Trophoblast cell (in vitro differentiated cells and primary cell): ENCODE measurements around the gene GTSF1L.

ENCODE experiments used
- DNase-seq, 2 donors: peaks; one replicate each; pipeline ENCODE4 v3.0.0-alpha.2; 2016
- H2AFZ ChIP-seq: 2 replicates; pipeline ENCODE4 v1.6.1; 2013; ENCODE audit warnings: low read length, moderate library complexity, mild to moderate bottlenecking; ENCODE audit not compliant: insufficient read depth, poor library complexity
- H2AK5ac ChIP-seq: 2 replicates; pipeline ENCODE4 v1.6.1; 2013; ENCODE audit warnings: mild to moderate bottlenecking, low read length
- H2BK120ac ChIP-seq: 2 replicates; pipeline ENCODE4 v1.6.1; 2013; ENCODE audit warnings: low read length, mild to moderate bottlenecking, moderate library complexity; ENCODE audit not compliant: insufficient read depth, poor library complexity
- H2BK12ac ChIP-seq: 2 replicates; pipeline ENCODE4 v1.6.1; 2013; ENCODE audit warnings: mild to moderate bottlenecking, low read length, moderate library complexity
- H2BK5ac ChIP-seq: 2 replicates; pipeline ENCODE4 v1.6.1; 2013; ENCODE audit warnings: low read length, low read depth, moderate library complexity, mild to moderate bottlenecking; ENCODE audit not compliant: poor library complexity
- H3K14ac ChIP-seq: 2 replicates; pipeline ENCODE4 v1.6.1; 2013; ENCODE audit warnings: mild to moderate bottlenecking, low read length
- H3K18ac ChIP-seq: 2 replicates; pipeline ENCODE4 v1.6.1; 2013; ENCODE audit warnings: mild to moderate bottlenecking, low read length
- H3K23ac ChIP-seq: 2 replicates; pipeline ENCODE4 v1.6.1; 2013; ENCODE audit warnings: low read length
- H3K27ac ChIP-seq: 2 replicates; pipeline ENCODE4 v1.5.1; 2013; ENCODE audit warnings: low read depth, mild to moderate bottlenecking, inconsistent platforms, low read length, moderate library complexity
- H3K27me3 ChIP-seq: 2 replicates; pipeline ENCODE4 v1.6.1; 2013; ENCODE audit warnings: inconsistent platforms, mild to moderate bottlenecking, low read length, moderate library complexity; ENCODE audit not compliant: insufficient read depth
- H3K36me3 ChIP-seq, 2 experiments: 1 replicate in 1 of 2; 2 replicates in 1 of 2; pipeline ENCODE4 v1.6.1; 2013; ENCODE audit warnings: low read length in 2 of 2, mild to moderate bottlenecking in 2 of 2, moderate library complexity in 1 of 2; ENCODE audit not compliant: insufficient read depth in 2 of 2, control insufficient read depth in 1 of 2
- H3K4ac ChIP-seq: 2 replicates; pipeline ENCODE4 v1.6.1; 2013; ENCODE audit warnings: low read depth, mild to moderate bottlenecking, low read length, moderate library complexity
- H3K4me1 ChIP-seq, 2 experiments: 1 replicate in 1 of 2; 2 replicates in 1 of 2; pipeline ENCODE4 v1.6.1; 2013; ENCODE audit warnings: low read length in 2 of 2, mild to moderate bottlenecking in 2 of 2, moderate library complexity in 1 of 2; ENCODE audit not compliant: insufficient read depth in 2 of 2, control insufficient read depth in 1 of 2
- H3K4me2 ChIP-seq: 2 replicates; pipeline ENCODE4 v1.6.1; 2013; ENCODE audit warnings: inconsistent platforms, mild to moderate bottlenecking, low read length, moderate library complexity
- H3K4me3 ChIP-seq: 2 replicates; pipeline ENCODE4 v1.5.1; 2013; ENCODE audit warnings: mild to moderate bottlenecking, low read depth, low read length, inconsistent platforms
- H3K79me1 ChIP-seq: one replicate; pipeline ENCODE4 v1.6.1; 2013; ENCODE audit warnings: low read length
- H3K79me2 ChIP-seq: 2 replicates; pipeline ENCODE4 v1.6.1; 2013; ENCODE audit warnings: low read length, mild to moderate bottlenecking; ENCODE audit not compliant: control insufficient read depth, insufficient read depth, poor library complexity
- H3K9ac ChIP-seq: 2 replicates; pipeline ENCODE4 v1.6.1; 2013; ENCODE audit warnings: mild to moderate bottlenecking, low read length
- H3K9me3 ChIP-seq: 2 replicates; pipeline ENCODE4 v1.6.1; 2013; ENCODE audit warnings: low read depth, mild to moderate bottlenecking, control low read depth, inconsistent platforms, low read length; ENCODE audit not compliant: insufficient read depth
- H4K12ac ChIP-seq: 2 replicates; pipeline ENCODE4 v1.6.1; 2013; ENCODE audit warnings: low read depth, mild to moderate bottlenecking, low read length, moderate library complexity
- H4K8ac ChIP-seq: 2 replicates; pipeline ENCODE4 v1.6.1; 2013; ENCODE audit warnings: low read depth, mild to moderate bottlenecking, low read length, moderate library complexity
- H4K91ac ChIP-seq: one replicate; pipeline ENCODE4 v1.6.1; 2013; ENCODE audit warnings: low read depth, mild to moderate bottlenecking, low read length, moderate library complexity
- WGBS: extraction: QIAGEN DNeasy Blood & Tissue Kit; methylation state at CpG from one replicate; pipeline ENCODE4 v1.1.7; 2013; ENCODE audit warnings: missing lambda C conversion rate; ENCODE audit not compliant: insufficient read length, insufficient coverage; ENCODE audit errors: extremely low coverage; 5-methylcytosine and 5-hydroxymethylcytosine counted together

The GTSF1L gene

GRCh38 chr20:43750774-43751166 lies 24.0 kb upstream of the GTSF1L start:
- Histone ChIP-seq H3K14ac (no peak overlapping the region), H3K36me3 (no peaks in the 10 kb centered on the region), H3K4me2 (no peak overlapping the region), H3K4ac (no peak overlapping the region), H3K23ac (no peak overlapping the region), H4K8ac (no peak overlapping the region), H3K4me3 (no peak overlapping the region), H2BK120ac (no peak overlapping the region), H3K18ac (no peak overlapping the region), H2BK5ac (no peak overlapping the region), H3K27me3 (no peaks in the 10 kb centered on the region), H2AK5ac (no peak overlapping the region), H2BK12ac (no peak overlapping the region), H4K12ac (no peak overlapping the region), H3K79me2 (no peaks in the 10 kb centered on the region), H3K27ac (no peak overlapping the region), H3K9me3 (no peaks in the 10 kb centered on the region), H2AFZ (no peak overlapping the region), H3K79me1 (no peaks in the 10 kb centered on the region), H3K4me1 (no peaks in the 10 kb centered on the region), H3K9ac (no peak overlapping the region), H4K91ac (no peak overlapping the region)
- no peak for DNase-seq

- H3K27ac ChIP-seq, result no peak overlapping the region
- H3K23ac ChIP-seq, result no peak overlapping the region
- no peak overlapping the region for H2AK5ac ChIP-seq
- no peak overlapping the region for H2BK12ac ChIP-seq
- H3K4me2 ChIP-seq, result no peak overlapping the region
- no peaks in the 10 kb centered on the region for H3K9me3 ChIP-seq
- H3K27me3 ChIP-seq, result no peaks in the 10 kb centered on the region
- H3K4me3 ChIP-seq, result no peak overlapping the region
- H3K18ac ChIP-seq, result no peak overlapping the region
- H3K36me3 ChIP-seq, result no peaks in the 10 kb centered on the region
- H4K12ac ChIP-seq, result no peak overlapping the region
- no peak overlapping the region for H2AFZ ChIP-seq
- peak; percentile 49 to 77 for DNase-seq
- no peak overlapping the region for H2BK120ac ChIP-seq
- H4K8ac ChIP-seq, result no peak overlapping the region
- H2BK5ac ChIP-seq, result no peak overlapping the region
- H3K4me1 ChIP-seq, result no peaks in the 10 kb centered on the region
- H3K9ac ChIP-seq, result peak overlapping the region; percentile 24
- H3K4ac ChIP-seq, result no peak overlapping the region
- H4K91ac ChIP-seq, result no peak overlapping the region
- no peaks in the 10 kb centered on the region for H3K79me2 ChIP-seq
- H3K79me1 ChIP-seq, result no peaks in the 10 kb centered on the region
- no CpG with 5 or more reads among the region's 23 CpGs for WGBS
- no peak overlapping the region for H3K14ac ChIP-seq
Measured at GRCh38 chr20:43749734-43750294, 23.0 kb upstream of the GTSF1L start.

GRCh38 chr20:43748274-43748673 lies 21.5 kb upstream of the GTSF1L start:
- no peak overlapping the region for H4K8ac ChIP-seq
- no peaks in the 10 kb centered on the region for H3K79me1 ChIP-seq
- no peak overlapping the region for H3K18ac ChIP-seq
- H3K27me3 ChIP-seq, result no peaks in the 10 kb centered on the region
- H2BK12ac ChIP-seq, result no peak overlapping the region
- H2AFZ ChIP-seq, result no peak overlapping the region
- no peaks in the 10 kb centered on the region for H3K4me1 ChIP-seq
- no peak overlapping the region for H4K91ac ChIP-seq
- H2BK120ac ChIP-seq, result no peak overlapping the region
- no peak for DNase-seq
- no peak overlapping the region for H3K23ac ChIP-seq
- WGBS, result no CpG with 5 or more reads among the region's 1 CpG
- no peak overlapping the region for H4K12ac ChIP-seq
- no peak overlapping the region for H3K14ac ChIP-seq
- no peaks in the 10 kb centered on the region for H3K36me3 ChIP-seq
- no peak overlapping the region for H3K4me2 ChIP-seq
- no peaks in the 10 kb centered on the region for H3K79me2 ChIP-seq
- no peaks in the 10 kb centered on the region for H3K9me3 ChIP-seq
- H2BK5ac ChIP-seq, result no peak overlapping the region
- no peak overlapping the region for H3K27ac ChIP-seq
- no peak overlapping the region for H2AK5ac ChIP-seq
- no peak overlapping the region for H3K9ac ChIP-seq
- no peak overlapping the region for H3K4me3 ChIP-seq
- no peak overlapping the region for H3K4ac ChIP-seq

- no peak overlapping the region for H2BK5ac ChIP-seq
- WGBS, result no CpG with 5 or more reads among the region's 12 CpGs
- no peak overlapping the region for H3K14ac ChIP-seq
- no peak overlapping the region for H4K8ac ChIP-seq
- no peaks in the 10 kb centered on the region for H3K79me1 ChIP-seq
- no peak overlapping the region for H2BK12ac ChIP-seq
- no peak overlapping the region for H3K4me2 ChIP-seq
- H2AK5ac ChIP-seq, result no peak overlapping the region
- H3K27ac ChIP-seq, result no peak overlapping the region
- H3K4ac ChIP-seq, result no peak overlapping the region
- no peak overlapping the region for H3K23ac ChIP-seq
- H3K9ac ChIP-seq, result no peak overlapping the region
- H3K4me3 ChIP-seq, result no peak overlapping the region
- no peak overlapping the region for H2AFZ ChIP-seq
- no peaks in the 10 kb centered on the region for H3K27me3 ChIP-seq
- no peaks in the 10 kb centered on the region for H3K79me2 ChIP-seq
- H4K12ac ChIP-seq, result no peak overlapping the region
- no peak overlapping the region for H3K18ac ChIP-seq
- no peak overlapping the region for H2BK120ac ChIP-seq
- no peak overlapping the region for H4K91ac ChIP-seq
- peaks cover 1% of the 10 kb centered on the region for H3K9me3 ChIP-seq
- H3K36me3 ChIP-seq, result no peaks in the 10 kb centered on the region
- no peak for DNase-seq
- H3K4me1 ChIP-seq, result no peaks in the 10 kb centered on the region
Measured at GRCh38 chr20:43746344-43747137, 19.7 kb upstream of the GTSF1L start.
